ENCODE measurements around the gene DNPH1. TPM values are rescaled to one million over a fixed set of nuclear protein-coding genes. Genes with fewer than 3 reads are reported as not detected.

Gene DNPH1
- total RNA-seq, 2 experiments from 2014 or later: 42.2 to 43.7 TPM

GRCh38 chr6:43205849-43206248 lies 23.4 kb downstream of the DNPH1 start:
- DNase-seq (peak; percentile 24), ATAC-seq (ENCODE audit: low read depth) (no peak)
- Mint-ChIP-seq H3K4me3 (no peak overlapping the region), H3K27ac (peak overlapping the region; percentile 35), H3K27me3 (no peaks in the 10 kb centered on the region), H3K9me3 (no peaks in the 10 kb centered on the region), H3K4me1 (no peaks in the 10 kb centered on the region), H3K36me3 (peaks cover 6% of the 10 kb centered on the region)
- POLR2A ChIA-PET: no interaction called here

- Mint-ChIP-seq H3K9me3 (no peaks in the 10 kb centered on the region), H3K4me3 (no peak overlapping the region), H3K27ac (no peak overlapping the region), H3K4me1 (no peaks in the 10 kb centered on the region), H3K27me3 (no peaks in the 10 kb centered on the region), H3K36me3 (peaks cover 6% of the 10 kb centered on the region)
- POLR2A ChIA-PET: no interaction called here
- no peak for ATAC-seq (ENCODE audit: low read depth)
- peak; percentile 22 for DNase-seq
Measured at GRCh38 chr6:43204271-43205105, 24.8 kb downstream of the DNPH1 start.

GRCh38 chr6:43203718-43204095 lies 25.6 kb downstream of the DNPH1 start:
- no peaks in the 10 kb centered on the region for H3K27me3 Mint-ChIP-seq
- no peaks in the 10 kb centered on the region for H3K4me1 Mint-ChIP-seq
- no peaks in the 10 kb centered on the region for H3K9me3 Mint-ChIP-seq
- DNase-seq: peak; percentile 4
- no peak for ATAC-seq (ENCODE audit: low read depth)
- H3K27ac Mint-ChIP-seq: no peak overlapping the region
- H3K36me3 Mint-ChIP-seq: peaks cover 6% of the 10 kb centered on the region
- H3K4me3 Mint-ChIP-seq: no peak overlapping the region
- POLR2A ChIA-PET: no interaction called here

GRCh38 chr6:43203029-43203717 lies 26.1 kb downstream of the DNPH1 start:
- POLR2A ChIA-PET: no interaction called here
- DNase-seq (peak; percentile 20), ATAC-seq (ENCODE audit: low read depth) (no peak)
- no peaks in the 10 kb centered on the region for H3K4me1 Mint-ChIP-seq
- no peaks in the 10 kb centered on the region for H3K9me3 Mint-ChIP-seq
- peaks cover 6% of the 10 kb centered on the region for H3K36me3 Mint-ChIP-seq
- no peaks in the 10 kb centered on the region for H3K27me3 Mint-ChIP-seq
- H3K4me3 Mint-ChIP-seq: no peak overlapping the region
- no peak overlapping the region for H3K27ac Mint-ChIP-seq

GRCh38 chr6:43202451-43202850 lies 26.8 kb downstream of the DNPH1 start:
- Mint-ChIP-seq H3K27me3 (no peaks in the 10 kb centered on the region), H3K4me1 (no peaks in the 10 kb centered on the region), H3K4me3 (no peak overlapping the region), H3K36me3 (peaks cover 6% of the 10 kb centered on the region), H3K9me3 (no peaks in the 10 kb centered on the region), H3K27ac (no peak overlapping the region)
- POLR2A ChIA-PET: interaction anchor here (2.0 kb wide), 1 partner anchor 28 kb away, joined by 5 read pairs; no protein-coding TSS in a partner anchor
- ATAC-seq (ENCODE audit: low read depth) (no peak), DNase-seq (no peak)

- Mint-ChIP-seq H3K36me3 (peaks cover 4% of the 10 kb centered on the region), H3K27ac (no peak overlapping the region), H3K9me3 (no peaks in the 10 kb centered on the region), H3K4me3 (no peak overlapping the region), H3K4me1 (no peaks in the 10 kb centered on the region), H3K27me3 (no peaks in the 10 kb centered on the region)
- ATAC-seq (ENCODE audit: low read depth) (no peak), DNase-seq (peak; percentile 22)
- POLR2A ChIA-PET: interaction anchor here (0.6 to 2.0 kb wide), 4 partner anchors 12 to 26 kb away, joined by 3 to 5 read pairs (median 4); partner anchors contain the start of gene CUL9
Measured at GRCh38 chr6:43200541-43200940, 28.7 kb downstream of the DNPH1 start.

GRCh38 chr6:43199912-43200311 lies 29.4 kb downstream of the DNPH1 start:
- Mint-ChIP-seq H3K36me3 (peaks cover 4% of the 10 kb centered on the region), H3K27me3 (no peaks in the 10 kb centered on the region), H3K4me3 (no peak overlapping the region), H3K9me3 (no peaks in the 10 kb centered on the region), H3K4me1 (no peaks in the 10 kb centered on the region), H3K27ac (no peak overlapping the region)
- ATAC-seq (ENCODE audit: low read depth) (no peak), DNase-seq (peak; percentile 19)
- POLR2A ChIA-PET: interaction anchor here (0.9 kb wide), 1 partner anchor 18 kb away, joined by 3 read pairs; the partner anchor contains the start of gene CUL9

- Mint-ChIP-seq H3K4me1 (no peaks in the 10 kb centered on the region), H3K4me3 (no peak overlapping the region), H3K36me3 (peaks cover 4% of the 10 kb centered on the region), H3K9me3 (no peaks in the 10 kb centered on the region), H3K27me3 (no peaks in the 10 kb centered on the region), H3K27ac (no peak overlapping the region)
- POLR2A ChIA-PET: no interaction called here
- ATAC-seq (ENCODE audit: low read depth) (no peak), DNase-seq (peak; percentile 1)
Measured at GRCh38 chr6:43196337-43196736, 32.9 kb downstream of the DNPH1 start.

- Mint-ChIP-seq H3K4me3 (no peak overlapping the region), H3K9me3 (no peaks in the 10 kb centered on the region), H3K27me3 (no peaks in the 10 kb centered on the region), H3K36me3 (peaks cover 4% of the 10 kb centered on the region), H3K4me1 (peaks cover 3% of the 10 kb centered on the region), H3K27ac (no peak overlapping the region)
- DNase-seq (peak; percentile 17), ATAC-seq (ENCODE audit: low read depth) (no peak)
- POLR2A ChIA-PET: no interaction called here
Measured at GRCh38 chr6:43193929-43194328, 35.4 kb downstream of the DNPH1 start.

GRCh38 chr6:43192911-43193310 lies 36.4 kb downstream of the DNPH1 start:
- Mint-ChIP-seq H3K4me1 (peaks cover 3% of the 10 kb centered on the region), H3K27me3 (no peaks in the 10 kb centered on the region), H3K9me3 (no peaks in the 10 kb centered on the region), H3K27ac (no peak overlapping the region), H3K36me3 (peaks cover 9% of the 10 kb centered on the region), H3K4me3 (no peak overlapping the region)
- DNase-seq (peak; percentile 21), ATAC-seq (ENCODE audit: low read depth) (no peak)
- POLR2A ChIA-PET: no interaction called here

- Mint-ChIP-seq H3K27ac (no peak overlapping the region), H3K27me3 (no peaks in the 10 kb centered on the region), H3K4me3 (no peak overlapping the region), H3K4me1 (peaks cover 6% of the 10 kb centered on the region), H3K36me3 (peaks cover 17% of the 10 kb centered on the region), H3K9me3 (no peaks in the 10 kb centered on the region)
- ATAC-seq (ENCODE audit: low read depth) (no peak), DNase-seq (no peak)
- POLR2A ChIA-PET: no interaction called here
Measured at GRCh38 chr6:43189776-43190304, 39.4 kb downstream of the DNPH1 start.

- H3K4me1 Mint-ChIP-seq: peaks cover 19% of the 10 kb centered on the region
- no peaks in the 10 kb centered on the region for H3K27me3 Mint-ChIP-seq
- H3K9me3 Mint-ChIP-seq: no peaks in the 10 kb centered on the region
- H3K36me3 Mint-ChIP-seq: peaks cover 23% of the 10 kb centered on the region
- no peak overlapping the region for H3K4me3 Mint-ChIP-seq
- POLR2A ChIA-PET: interaction anchor here (0.8 kb wide), 1 partner anchor 10 kb away, joined by 4 read pairs; no protein-coding TSS in a partner anchor
- DNase-seq: peak; percentile 16
- ATAC-seq (ENCODE audit: low read depth): no peak
- no peak overlapping the region for H3K27ac Mint-ChIP-seq
Measured at GRCh38 chr6:43188426-43188825, 40.9 kb downstream of the DNPH1 start.

GRCh38 chr6:43187821-43188220 lies 41.5 kb downstream of the DNPH1 start:
- Mint-ChIP-seq H3K36me3 (peaks cover 23% of the 10 kb centered on the region), H3K4me3 (no peak overlapping the region), H3K27ac (no peak overlapping the region), H3K27me3 (no peaks in the 10 kb centered on the region), H3K9me3 (no peaks in the 10 kb centered on the region), H3K4me1 (peaks cover 25% of the 10 kb centered on the region)
- DNase-seq (peak; percentile 15), ATAC-seq (ENCODE audit: low read depth) (no peak)
- POLR2A ChIA-PET: no interaction called here
